Spleen (tissue), 7 donors: Measurements from ENCODE around the gene TMEM115.

ENCODE experiments used
- POLR2A ChIP-seq, 3 donors: fragments of 450-650 bp; IDR thresholded peaks; one replicate each; pipeline ENCODE4 v1.5.1; 2017; ENCODE audit warnings: antibody characterized with exemption in 3 of 3, mild to moderate bottlenecking in 1 of 3
- TF ChIP-seq, protein P1 (sequence below), 11 experiments: fragments of 200-600 bp in 7 of 11; fragments of 450-650 bp in 4 of 11; sonication (generic) in 4 of 11; IDR thresholded peaks in 8 of 11; conservative IDR thresholded peaks in 3 of 11; 1 replicate in 7 of 11; 2 replicates in 4 of 11; pipeline versions ENCODE4 v1.4.0 to v1.8.0; 2016 to 2021; ENCODE audit warnings: antibody characterized with exemption in 11 of 11, inconsistent platforms in 4 of 11, mild to moderate bottlenecking in 1 of 11
- donor health status: DM: no; HTN: no; CAD: no; lungs with moderate emphysema.
- donor health status: DM: no; HTN: no; CAD: no.
- donor health status: DM: no; HTN: no; CAD: no.

GRCh38 chr3:50358355-50358910 is 888 bp downstream of the TMEM115 start:
- no peak for TF ChIP-seq POLR2A (IDR thresholded peaks at IDR 0.05)
- TF ChIP-seq, protein P1, sequence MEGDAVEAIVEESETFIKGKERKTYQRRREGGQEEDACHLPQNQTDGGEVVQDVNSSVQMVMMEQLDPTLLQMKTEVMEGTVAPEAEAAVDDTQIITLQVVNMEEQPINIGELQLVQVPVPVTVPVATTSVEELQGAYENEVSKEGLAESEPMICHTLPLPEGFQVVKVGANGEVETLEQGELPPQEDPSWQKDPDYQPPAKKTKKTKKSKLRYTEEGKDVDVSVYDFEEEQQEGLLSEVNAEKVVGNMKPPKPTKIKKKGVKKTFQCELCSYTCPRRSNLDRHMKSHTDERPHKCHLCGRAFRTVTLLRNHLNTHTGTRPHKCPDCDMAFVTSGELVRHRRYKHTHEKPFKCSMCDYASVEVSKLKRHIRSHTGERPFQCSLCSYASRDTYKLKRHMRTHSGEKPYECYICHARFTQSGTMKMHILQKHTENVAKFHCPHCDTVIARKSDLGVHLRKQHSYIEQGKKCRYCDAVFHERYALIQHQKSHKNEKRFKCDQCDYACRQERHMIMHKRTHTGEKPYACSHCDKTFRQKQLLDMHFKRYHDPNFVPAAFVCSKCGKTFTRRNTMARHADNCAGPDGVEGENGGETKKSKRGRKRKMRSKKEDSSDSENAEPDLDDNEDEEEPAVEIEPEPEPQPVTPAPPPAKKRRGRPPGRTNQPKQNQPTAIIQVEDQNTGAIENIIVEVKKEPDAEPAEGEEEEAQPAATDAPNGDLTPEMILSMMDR (IDR thresholded peaks at IDR 0.05 in 8 of 11, conservative IDR thresholded peaks at IDR 0.05 in 3 of 11) = no peak
